Panc1 (cell line): ENCODE results near the gene BACH2. TPM values are rescaled to one million over a fixed set of nuclear protein-coding genes. Genes with fewer than 3 reads are reported as not detected.

Source experiments
- ATAC-seq: fragments of 200-7000 bp; cut with Tn5 transposase; 2 replicates; pipeline ENCODE4 v1.9.1; 2020; ENCODE audit warnings: mild to moderate bottlenecking, moderate library complexity
- BruUV-seq: library from RNA; stranded (reverse); fragments of 400-500 nt; replicated peaks from 2 replicates; lab custom pipeline; 2021; lab: Mats Ljungman, UMichigan
- CTCF ChIA-PET: fragments of 300-600 bp; sonication (Branson Sonifier 250); formaldehyde crosslinking; loops from one replicate; lab custom pipeline; 2022; ENCODE audit warnings: antibody characterized with exemption; lab: Charles Lee
- POLR2A ChIA-PET: fragments of 300-600 bp; sonication (Branson Sonifier 250); formaldehyde crosslinking; loops from one replicate; lab custom pipeline; 2022; ENCODE audit warnings: antibody characterized with exemption; lab: Charles Lee
- DNase-seq: peaks from one replicate; pipeline ENCODE4 v3.0.0-alpha.2; 2010; ENCODE audit warnings: low read depth, low spot score
- H3K27ac ChIP-seq: 2 replicates; pipeline ENCODE4 v1.5.1; 2011; ENCODE audit warnings: mild to moderate bottlenecking, low read length, inconsistent platforms
- H3K27me3 ChIP-seq: fragments of 200-500 bp; sonication (Bioruptor generic); 2 replicates; pipeline ENCODE4 v1.6.0; 2014; ENCODE audit warnings: low read length, inconsistent platforms; ENCODE audit not compliant: control insufficient read depth, insufficient read depth
- H3K36me3 ChIP-seq: fragments of 200-500 bp; sonication (Bioruptor generic); 2 replicates; pipeline ENCODE4 v1.5.1; 2014; ENCODE audit warnings: inconsistent platforms, mild to moderate bottlenecking, low read length, moderate library complexity; ENCODE audit not compliant: control insufficient read depth, insufficient read depth
- H3K4me1 ChIP-seq: 2 replicates; pipeline ENCODE4 v1.5.1; 2011; ENCODE audit warnings: inconsistent platforms, mild to moderate bottlenecking, low read length, moderate library complexity; ENCODE audit not compliant: control insufficient read depth, insufficient read depth
- H3K4me3 ChIP-seq, 2 experiments: 2 replicates each; pipeline ENCODE4 v1.5.1; 2011 to 2012; ENCODE audit warnings: low read depth in 2 of 2, low read length in 2 of 2, mild to moderate bottlenecking in 2 of 2, inconsistent platforms in 1 of 2, moderate library complexity in 1 of 2
- H3K9me3 ChIP-seq: fragments of 200-500 bp; sonication (Bioruptor generic); 2 replicates; pipeline ENCODE4 v1.5.1; 2014; ENCODE audit warnings: low read depth, mild to moderate bottlenecking, inconsistent platforms, low read length, moderate library complexity; ENCODE audit not compliant: control insufficient read depth, insufficient read depth
- CTCF ChIP-seq: fragments of 450-650 bp; IDR thresholded peaks from 2 replicates; pipeline ENCODE4 v1.5.1; 2017; ENCODE audit warnings: mild to moderate bottlenecking
- POLR2AphosphoS5 ChIP-seq: IDR thresholded peaks from 2 replicates; pipeline ENCODE4 v1.6.1; 2012; ENCODE audit warnings: mild to moderate bottlenecking, low read depth, low read length, moderate library complexity
- REST ChIP-seq, 2 experiments: IDR thresholded peaks; 2 replicates each; pipeline ENCODE4 v1.6.1; 2011 to 2012; ENCODE audit warnings: low read depth in 2 of 2, control low read depth in 1 of 2, low read length in 1 of 2, mild to moderate bottlenecking in 1 of 2, moderate library complexity in 1 of 2; ENCODE audit not compliant: insufficient read depth in 1 of 2
- SIN3A ChIP-seq: IDR thresholded peaks from 2 replicates; pipeline ENCODE4 v1.6.1; 2012; ENCODE audit warnings: low read depth, mild to moderate bottlenecking, low read length, moderate library complexity, borderline replicate concordance; ENCODE audit not compliant: insufficient read depth
- TCF7L2 ChIP-seq: IDR thresholded peaks from 2 replicates; pipeline ENCODE4 v1.6.1; 2011; ENCODE audit warnings: mild to moderate bottlenecking, low read depth, low read length, inconsistent platforms
- in situ Hi-C: cut with HindIII; loops from 2 replicates; pipeline ENCODE4 v1.10.0; 2016; ENCODE audit warnings: low sequenced_read_pairs, low pct_unique_long_range_greater_than_20kb
- intact Hi-C: fragments of 100-400 bp; cut with micrococcal nuclease; formaldehyde crosslinking; loops from one replicate; pipeline ENCODE4 v1.10.0; 2022; ENCODE audit not compliant: unreplicated experiment
- total RNA-seq: library from RNA; stranded (reverse); gene quantifications from one replicate; pipeline ENCODE4 v1.2.1, GENCODE V29; 2021; ENCODE audit not compliant: unreplicated experiment

The BACH2 gene
- total RNA-seq, 1 experiment from 2014 or later: 1.6 TPM

GRCh38 chr6:90048206-90048967, 248.3 kb downstream of the BACH2 start:
- intact Hi-C loops: no loop called here
- ATAC-seq (no peak), DNase-seq (no peak)

GRCh38 chr6:90045535-90045934, 251.1 kb downstream of the BACH2 start:
- BruUV-seq: no TSS peak
- Histone ChIP-seq H3K27me3 (no peaks in the 10 kb centered on the region), H3K4me1 (no peaks in the 10 kb centered on the region), H3K9me3 (no peaks in the 10 kb centered on the region), H3K27ac (no peak overlapping the region), H3K36me3 (no peaks in the 10 kb centered on the region), H3K4me3 (no peak overlapping the region)
- ATAC-seq (no peak), DNase-seq (no peak)
- POLR2A ChIA-PET: no interaction called here
- TF ChIP-seq CTCF: no peak
- TF ChIP-seq POLR2AphosphoS5: no peak
- in situ Hi-C loops: no loop called here
- intact Hi-C loops: no loop called here
- CTCF ChIA-PET: no interaction called here

More at GRCh38 chr6:90048206-90048967, 248.3 kb downstream of the BACH2 start:
- Histone ChIP-seq H3K27me3 (no peaks in the 10 kb centered on the region), H3K27ac (no peak overlapping the region), H3K4me3 (no peak overlapping the region), H3K9me3 (no peaks in the 10 kb centered on the region), H3K36me3 (no peaks in the 10 kb centered on the region), H3K4me1 (no peaks in the 10 kb centered on the region)
- in situ Hi-C loops: no loop called here
- TF ChIP-seq CTCF: no peak
- TF ChIP-seq REST (IDR thresholded peaks at IDR 0.05; ENCODE audit: insufficient read depth in 1 of 2, low read depth in 2 of 2, low read length in 1 of 2): no peak
- TF ChIP-seq POLR2AphosphoS5: no peak
- no peak for TF ChIP-seq TCF7L2
- no peak for TF ChIP-seq SIN3A
- CTCF ChIA-PET: no interaction called here
- POLR2A ChIA-PET: no interaction called here
- BruUV-seq: no TSS peak
